ENCODE data around the gene NCK1.

The NCK1 gene

GRCh38 chr3:136992115-136992514 is 130.1 kb downstream of the NCK1 start:
- Histone ChIP-seq H3K9me2 (replicated peaks; ENCODE audit: insufficient read depth, low read length) (no peaks in the 10 kb centered on the region), H3K27ac (ENCODE audit: low read depth, low read length) (no peak overlapping the region), H3K36me3 (ENCODE audit: low read length) (no peaks in the 10 kb centered on the region), H3K79me2 (ENCODE audit: insufficient read depth, low read length) (no peaks in the 10 kb centered on the region), H3K9me3 (ENCODE audit: insufficient read depth, low read length) (no peaks in the 10 kb centered on the region), H3K27me3 (ENCODE audit: low read length) (no peaks in the 10 kb centered on the region), H3K4me2 (ENCODE audit: low read depth, low read length, poor library complexity, severe bottlenecking) (no peak overlapping the region), H4K20me1 (ENCODE audit: low read depth, low read length) (no peaks in the 10 kb centered on the region), H3K4me3 (ENCODE audit: insufficient read depth, low read length, poor library complexity, severe bottlenecking) (no peak overlapping the region), H3F3A (ENCODE audit: insufficient read depth) (no peaks in the 10 kb centered on the region), H3K9ac (ENCODE audit: low read length) (no peak overlapping the region), H2AFZ (ENCODE audit: low read depth, low read length, severe bottlenecking) (no peak overlapping the region)
- TF ChIP-seq EZH2phosphoT487 (conservative IDR thresholded peaks at IDR 0.05; ENCODE audit: low read length) (no peak), CTCF (IDR thresholded peaks at IDR 0.05; ENCODE audit: insufficient read depth, low read length, poor library complexity, severe bottlenecking) (no peak)

- Histone ChIP-seq H3K27ac (ENCODE audit: low read depth, low read length) (no peak overlapping the region), H3K9me3 (ENCODE audit: insufficient read depth, low read length) (no peaks in the 10 kb centered on the region), H3K4me2 (ENCODE audit: low read depth, low read length, poor library complexity, severe bottlenecking) (no peak overlapping the region), H4K20me1 (ENCODE audit: low read depth, low read length) (no peaks in the 10 kb centered on the region), H3K79me2 (ENCODE audit: insufficient read depth, low read length) (no peaks in the 10 kb centered on the region), H3K9ac (ENCODE audit: low read length) (no peak overlapping the region), H3K27me3 (ENCODE audit: low read length) (no peaks in the 10 kb centered on the region), H3K4me3 (ENCODE audit: insufficient read depth, low read length, poor library complexity, severe bottlenecking) (no peak overlapping the region), H3K9me2 (replicated peaks; ENCODE audit: insufficient read depth, low read length) (no peaks in the 10 kb centered on the region), H3K36me3 (ENCODE audit: low read length) (no peaks in the 10 kb centered on the region), H3F3A (ENCODE audit: insufficient read depth) (no peaks in the 10 kb centered on the region), H2AFZ (ENCODE audit: low read depth, low read length, severe bottlenecking) (no peak overlapping the region)
- TF ChIP-seq CTCF (IDR thresholded peaks at IDR 0.05; ENCODE audit: insufficient read depth, low read length, poor library complexity, severe bottlenecking) (no peak), EZH2phosphoT487 (conservative IDR thresholded peaks at IDR 0.05; ENCODE audit: low read length) (no peak)
Measured at GRCh38 chr3:136994772-136995516, 132.9 kb downstream of the NCK1 start.

GRCh38 chr3:136995652-136996051 is 133.6 kb downstream of the NCK1 start:
- Histone ChIP-seq H3K27me3 (ENCODE audit: low read length) (no peaks in the 10 kb centered on the region), H3K9ac (ENCODE audit: low read length) (no peak overlapping the region), H3K27ac (ENCODE audit: low read depth, low read length) (no peak overlapping the region)

More at GRCh38 chr3:136995652-136996051, 133.6 kb downstream of the NCK1 start:
- Histone ChIP-seq H3K4me2 (ENCODE audit: low read depth, low read length, poor library complexity, severe bottlenecking) (no peak overlapping the region), H3K79me2 (ENCODE audit: insufficient read depth, low read length) (no peaks in the 10 kb centered on the region), H3K9me2 (replicated peaks; ENCODE audit: insufficient read depth, low read length) (no peaks in the 10 kb centered on the region), H2AFZ (ENCODE audit: low read depth, low read length, severe bottlenecking) (no peak overlapping the region), H3K9me3 (ENCODE audit: insufficient read depth, low read length) (no peaks in the 10 kb centered on the region), H4K20me1 (ENCODE audit: low read depth, low read length) (no peaks in the 10 kb centered on the region), H3F3A (ENCODE audit: insufficient read depth) (no peaks in the 10 kb centered on the region), H3K36me3 (ENCODE audit: low read length) (no peaks in the 10 kb centered on the region), H3K4me3 (ENCODE audit: insufficient read depth, low read length, poor library complexity, severe bottlenecking) (no peak overlapping the region)
- TF ChIP-seq CTCF (IDR thresholded peaks at IDR 0.05; ENCODE audit: insufficient read depth, low read length, poor library complexity, severe bottlenecking) (no peak), EZH2phosphoT487 (conservative IDR thresholded peaks at IDR 0.05; ENCODE audit: low read length) (no peak)
